Fibroblast of lung (primary cell): ENCODE results near the gene LMNB1.
"Not testable (repeated sequence)": the region's sequence is repeated elsewhere in the genome, so short reads cannot be mapped to it uniquely, and the experiment has no call there.

ENCODE experiments used
- EZH2 ChIP-seq: IDR thresholded peaks from 2 replicates; pipeline ENCODE4 v1.5.1; 2012; ENCODE audit warnings: low read length, control low read depth, mild to moderate bottlenecking; ENCODE audit errors: missing control alignments
- TF ChIP-seq, protein P1 (sequence below), 2 donors: IDR thresholded peaks in 1 of 2; conservative IDR thresholded peaks in 1 of 2; 1 replicate in 1 of 2; 2 replicates in 1 of 2; pipeline ENCODE4 v1.5.1; 2011 to 2012; ENCODE audit warnings: low read length in 2 of 2, control low read depth in 1 of 2, inconsistent platforms in 1 of 2, low read depth in 1 of 2, mild to moderate bottlenecking in 1 of 2

DNA sequence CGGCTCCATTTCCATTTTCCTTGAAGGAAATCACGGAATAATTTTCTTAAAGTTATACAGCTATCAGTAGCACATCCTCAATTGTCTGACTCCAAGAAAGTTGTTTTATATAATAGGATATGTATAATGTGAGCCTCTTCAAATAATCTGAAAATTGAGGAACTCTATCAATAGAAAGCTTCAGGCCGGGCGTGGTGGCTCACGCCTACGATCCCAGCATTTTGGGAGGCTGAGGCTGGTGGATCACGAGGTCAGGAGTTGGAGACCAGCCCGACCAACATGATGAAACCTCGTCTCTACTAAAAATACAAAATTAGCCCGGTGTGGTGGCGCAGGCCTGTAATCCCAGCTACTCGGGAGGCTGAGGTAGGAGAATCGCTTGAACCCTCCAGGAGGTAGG is 3.4 kb upstream of the LMNB1 start:
- TF ChIP-seq, protein P1, sequence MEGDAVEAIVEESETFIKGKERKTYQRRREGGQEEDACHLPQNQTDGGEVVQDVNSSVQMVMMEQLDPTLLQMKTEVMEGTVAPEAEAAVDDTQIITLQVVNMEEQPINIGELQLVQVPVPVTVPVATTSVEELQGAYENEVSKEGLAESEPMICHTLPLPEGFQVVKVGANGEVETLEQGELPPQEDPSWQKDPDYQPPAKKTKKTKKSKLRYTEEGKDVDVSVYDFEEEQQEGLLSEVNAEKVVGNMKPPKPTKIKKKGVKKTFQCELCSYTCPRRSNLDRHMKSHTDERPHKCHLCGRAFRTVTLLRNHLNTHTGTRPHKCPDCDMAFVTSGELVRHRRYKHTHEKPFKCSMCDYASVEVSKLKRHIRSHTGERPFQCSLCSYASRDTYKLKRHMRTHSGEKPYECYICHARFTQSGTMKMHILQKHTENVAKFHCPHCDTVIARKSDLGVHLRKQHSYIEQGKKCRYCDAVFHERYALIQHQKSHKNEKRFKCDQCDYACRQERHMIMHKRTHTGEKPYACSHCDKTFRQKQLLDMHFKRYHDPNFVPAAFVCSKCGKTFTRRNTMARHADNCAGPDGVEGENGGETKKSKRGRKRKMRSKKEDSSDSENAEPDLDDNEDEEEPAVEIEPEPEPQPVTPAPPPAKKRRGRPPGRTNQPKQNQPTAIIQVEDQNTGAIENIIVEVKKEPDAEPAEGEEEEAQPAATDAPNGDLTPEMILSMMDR (conservative IDR thresholded peaks at IDR 0.05 in 1 of 2, IDR thresholded peaks at IDR 0.05 in 1 of 2; ENCODE audit: low read depth in 1 of 2, low read length in 2 of 2): not testable (repeated sequence)
- TF ChIP-seq EZH2: not testable (repeated sequence)
